GM06990 (cell line): ENCODE results near the gene SERPINB2.

Source experiments
- DNase-seq: peaks from one replicate; pipeline ENCODE4 v3.0.0-alpha.2; 2011; ENCODE audit not compliant: insufficient read length; ENCODE audit errors: extremely low read depth
- H3K27me3 ChIP-seq: replicated peaks from 2 replicates; pipeline ENCODE4 v1.6.0; 2011; ENCODE audit warnings: low read length; ENCODE audit not compliant: control insufficient read depth, insufficient read depth
- H3K36me3 ChIP-seq: 2 replicates; pipeline ENCODE4 v1.5.1; 2011; ENCODE audit warnings: low read length; ENCODE audit not compliant: control insufficient read depth, insufficient read depth
- H3K4me3 ChIP-seq: replicated peaks from 2 replicates; pipeline ENCODE4 v1.5.1; 2011; ENCODE audit warnings: low read depth, mild to moderate bottlenecking, control low read depth, low read length
- CTCF ChIP-seq: IDR thresholded peaks from 2 replicates; pipeline ENCODE4 v1.5.1; 2011; ENCODE audit warnings: low read length, control low read depth, mild to moderate bottlenecking, inconsistent platforms; ENCODE audit not compliant: insufficient read depth, poor library complexity, severe bottlenecking

Gene SERPINB2

GRCh38 chr18:63889626-63890025 lies 2.1 kb downstream of the SERPINB2 start:
- no peak for DNase-seq
- Histone ChIP-seq H3K36me3 (no peaks in the 10 kb centered on the region), H3K27me3 (no peaks in the 10 kb centered on the region; the same call in 1 of the 2 replicates), H3K4me3 (no peak overlapping the region)
- TF ChIP-seq CTCF, result no peak

DNA sequence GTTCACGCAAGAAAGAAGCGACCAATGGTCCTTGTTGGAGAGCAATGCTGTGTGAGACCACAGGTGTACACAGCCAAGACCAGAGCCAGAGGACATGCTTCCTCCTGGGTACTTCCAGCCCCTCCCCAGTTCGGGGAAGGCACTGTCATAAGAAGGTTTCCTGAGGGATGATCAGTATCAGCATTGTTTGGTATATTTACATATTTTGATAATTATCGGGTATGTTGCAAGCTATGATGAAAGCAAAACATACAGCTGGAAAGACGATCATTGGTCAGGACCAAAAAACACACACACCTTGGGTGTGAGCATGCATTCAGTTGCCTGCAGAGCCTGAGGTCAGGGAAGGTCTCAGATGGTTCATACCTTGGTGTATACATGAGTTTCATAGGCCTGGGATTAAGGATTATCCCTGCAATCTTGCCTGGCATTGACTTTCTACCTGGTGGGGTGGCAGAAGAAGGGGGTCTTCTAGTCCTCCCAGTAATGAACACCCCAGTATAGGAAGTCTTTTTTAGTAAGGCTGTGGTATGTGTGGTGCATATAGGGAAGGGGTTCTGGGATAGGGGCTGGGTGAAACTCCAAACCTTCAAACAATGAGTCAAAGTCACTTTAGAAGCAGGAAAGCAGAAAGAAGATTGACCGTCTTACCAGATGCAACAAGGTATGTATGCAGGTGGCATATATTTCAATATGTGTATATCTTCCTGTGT lies 2.9 kb downstream of the SERPINB2 start:
- TF ChIP-seq CTCF, result no peak
- Histone ChIP-seq H3K27me3 (no peaks in the 10 kb centered on the region), H3K4me3 (no peak overlapping the region), H3K36me3 (no peaks in the 10 kb centered on the region)
- no peak for DNase-seq

DNA sequence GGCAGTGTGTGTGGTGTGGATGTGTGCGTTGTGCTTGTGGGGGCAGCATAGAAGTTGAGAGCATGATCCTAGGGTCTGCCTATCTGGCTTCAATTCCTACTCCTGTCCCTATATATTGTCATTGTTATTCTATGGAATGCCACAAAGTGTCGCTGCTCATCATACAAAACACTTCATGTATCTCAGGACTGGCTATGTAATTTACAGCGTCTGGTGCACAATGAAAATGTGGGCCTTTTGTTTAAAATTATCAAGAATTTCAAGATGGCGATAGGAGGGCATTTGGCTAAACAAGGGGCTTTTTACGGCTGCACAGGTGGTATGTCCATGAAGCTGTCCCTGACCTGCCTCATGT lies 3.4 kb downstream of the SERPINB2 start:
- peak; percentile 27 for TF ChIP-seq CTCF
- DNase-seq, result no peak

GRCh38 chr18:63892566-63892965 lies 5.1 kb downstream of the SERPINB2 start:
- no peak for TF ChIP-seq CTCF
- Histone ChIP-seq H3K36me3 (no peaks in the 10 kb centered on the region), H3K4me3 (no peak overlapping the region), H3K27me3 (no peaks in the 10 kb centered on the region)
- no peak for DNase-seq

More for the DNA sequence above, 3.4 kb downstream of the SERPINB2 start:
- H3K36me3 ChIP-seq, result no peaks in the 10 kb centered on the region
- no peaks in the 10 kb centered on the region for H3K27me3 ChIP-seq
- no peak overlapping the region for H3K4me3 ChIP-seq

DNA sequence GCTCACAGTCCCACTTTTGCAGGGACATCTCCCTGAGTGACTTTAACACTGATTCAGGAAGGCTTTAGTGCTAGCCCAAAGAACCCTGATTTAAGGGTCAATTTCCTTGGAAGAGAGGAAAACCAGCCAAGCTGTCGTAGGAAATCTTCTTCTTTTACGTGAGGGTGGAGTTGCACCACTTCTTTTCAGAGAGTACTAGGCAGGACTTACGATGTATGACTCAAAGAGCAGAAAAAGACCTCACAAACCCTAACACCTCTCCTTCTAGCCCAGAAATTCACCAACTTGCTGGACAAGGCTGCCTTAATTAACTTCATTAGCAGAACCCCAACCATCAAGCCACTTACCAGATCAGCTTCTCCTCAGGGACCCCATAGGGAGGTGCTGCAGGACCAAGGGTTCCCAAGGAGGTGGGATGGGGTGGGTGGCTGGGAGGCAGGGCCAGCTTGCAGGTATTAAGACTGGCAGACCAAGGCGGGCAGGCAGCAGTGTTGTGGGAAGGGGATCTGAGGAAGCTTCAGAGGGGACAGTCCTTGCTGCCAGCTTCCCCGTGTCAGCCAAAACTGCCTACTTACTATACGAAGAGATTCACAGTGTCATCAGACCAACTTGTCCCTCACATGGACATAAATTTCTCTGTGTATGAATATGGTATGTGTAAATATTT lies 6.7 kb downstream of the SERPINB2 start:
- Histone ChIP-seq H3K27me3 (no peaks in the 10 kb centered on the region), H3K36me3 (no peaks in the 10 kb centered on the region), H3K4me3 (no peak overlapping the region)
- no peak for DNase-seq
- no peak for TF ChIP-seq CTCF
